Measurements from ENCODE around the gene ACSBG1.

The ACSBG1 gene, protein sequence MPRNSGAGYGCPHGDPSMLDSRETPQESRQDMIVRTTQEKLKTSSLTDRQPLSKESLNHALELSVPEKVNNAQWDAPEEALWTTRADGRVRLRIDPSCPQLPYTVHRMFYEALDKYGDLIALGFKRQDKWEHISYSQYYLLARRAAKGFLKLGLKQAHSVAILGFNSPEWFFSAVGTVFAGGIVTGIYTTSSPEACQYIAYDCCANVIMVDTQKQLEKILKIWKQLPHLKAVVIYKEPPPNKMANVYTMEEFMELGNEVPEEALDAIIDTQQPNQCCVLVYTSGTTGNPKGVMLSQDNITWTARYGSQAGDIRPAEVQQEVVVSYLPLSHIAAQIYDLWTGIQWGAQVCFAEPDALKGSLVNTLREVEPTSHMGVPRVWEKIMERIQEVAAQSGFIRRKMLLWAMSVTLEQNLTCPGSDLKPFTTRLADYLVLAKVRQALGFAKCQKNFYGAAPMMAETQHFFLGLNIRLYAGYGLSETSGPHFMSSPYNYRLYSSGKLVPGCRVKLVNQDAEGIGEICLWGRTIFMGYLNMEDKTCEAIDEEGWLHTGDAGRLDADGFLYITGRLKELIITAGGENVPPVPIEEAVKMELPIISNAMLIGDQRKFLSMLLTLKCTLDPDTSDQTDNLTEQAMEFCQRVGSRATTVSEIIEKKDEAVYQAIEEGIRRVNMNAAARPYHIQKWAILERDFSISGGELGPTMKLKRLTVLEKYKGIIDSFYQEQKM

DNA sequence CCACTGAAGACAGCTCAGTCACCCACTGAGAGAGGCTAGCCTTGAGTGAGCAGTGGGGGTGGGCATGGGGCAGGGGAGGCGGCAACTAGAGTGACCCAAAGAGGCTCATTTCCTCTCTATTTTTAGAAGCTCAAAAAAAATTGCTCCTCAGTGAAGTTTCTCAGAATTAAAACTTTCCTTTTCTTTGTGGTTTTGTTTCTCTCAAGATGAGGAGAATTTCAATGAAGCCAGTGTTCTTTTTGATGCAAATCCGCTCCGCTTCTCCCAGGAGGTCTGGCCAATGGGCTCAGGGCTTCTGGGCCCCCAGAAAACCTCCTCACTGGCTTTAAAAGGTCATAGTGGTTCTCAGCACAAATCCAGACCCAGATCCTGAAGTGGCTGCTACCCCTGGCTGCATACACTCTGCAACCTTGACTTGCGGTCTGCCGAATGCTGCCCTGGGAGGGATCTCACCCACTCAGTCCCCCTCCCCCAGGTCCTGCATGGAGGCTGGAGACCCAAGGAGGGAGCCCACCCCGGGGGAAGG is at the start of gene ACSBG1:
TSS of gene ACSBG1 (minus strand) at position 51 of the 526 bp plus-strand sequence. CDS start 64 bp downstream, outside the sequence.
- DNase-seq = no peak

DNA sequence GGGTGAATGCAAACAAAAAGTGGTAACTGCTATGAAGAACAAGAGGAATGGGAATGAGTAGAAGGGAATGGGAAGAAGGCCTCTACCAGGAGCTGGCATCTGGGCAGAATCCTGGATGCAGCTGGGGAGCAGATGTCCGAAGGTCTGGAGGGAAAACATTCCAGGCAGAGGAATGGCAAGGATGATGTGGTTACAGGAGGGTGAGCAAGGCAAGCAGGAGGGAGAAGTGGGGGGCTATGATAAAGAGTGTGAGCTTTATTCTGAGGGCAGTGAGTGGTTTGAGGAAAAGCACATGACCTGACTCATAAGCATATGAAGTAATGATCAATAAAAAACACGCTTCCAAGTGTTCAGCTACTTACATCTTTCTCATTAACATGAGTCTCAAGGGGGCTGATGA is 48.0 kb upstream of the ACSBG1 start:
- DNase-seq = no peak

GRCh38 chr15:78280319-78281072 is 46.1 kb upstream of the ACSBG1 start:
- DNase-seq = no peak

GRCh38 chr15:78276064-78276943 is 41.9 kb upstream of the ACSBG1 start:
- no peak for DNase-seq

DNA sequence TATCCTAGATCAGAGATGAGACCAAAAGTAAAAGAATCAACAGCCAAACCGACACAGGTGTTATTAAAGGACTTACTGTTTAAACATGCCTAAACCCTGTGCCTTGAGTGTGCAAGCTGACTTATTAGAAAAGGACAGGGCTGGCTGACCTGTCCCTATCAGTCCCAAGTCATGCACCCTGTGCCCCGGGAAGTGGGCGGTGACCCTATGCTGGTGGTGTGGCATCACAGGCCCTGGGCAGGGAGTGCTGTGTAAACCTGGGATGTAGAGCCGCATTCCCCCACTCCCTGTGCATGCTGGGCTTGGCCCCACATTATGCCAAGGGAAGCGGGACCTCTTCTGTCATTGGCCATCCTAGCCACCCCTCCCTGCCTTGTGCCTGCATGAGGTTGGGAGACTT is 40.6 kb upstream of the ACSBG1 start:
- no peak for DNase-seq

- DNase-seq = no peak
Observed at GRCh38 chr15:78272776-78273175, 38.4 kb upstream of the ACSBG1 start.

DNA sequence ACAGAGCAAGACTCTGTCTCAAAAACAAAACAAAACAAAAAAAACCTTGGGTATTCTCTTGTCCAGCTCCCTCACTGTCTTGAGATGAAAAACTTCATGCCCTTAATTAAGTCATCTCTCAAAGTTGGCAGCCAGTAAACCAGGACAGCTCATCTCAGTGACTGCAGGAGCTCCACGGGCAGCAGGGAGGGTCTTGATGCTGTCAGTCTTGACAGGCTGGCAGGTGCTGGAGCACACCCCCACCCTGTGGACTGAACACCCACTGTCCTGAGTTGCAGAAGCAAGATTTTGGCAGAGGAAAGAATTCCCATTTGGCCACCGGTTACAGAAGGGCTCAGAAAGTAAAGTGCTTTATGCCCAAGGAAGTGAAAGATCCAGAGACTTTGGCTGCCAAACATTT is 38.0 kb upstream of the ACSBG1 start:
- DNase-seq = no peak

DNA sequence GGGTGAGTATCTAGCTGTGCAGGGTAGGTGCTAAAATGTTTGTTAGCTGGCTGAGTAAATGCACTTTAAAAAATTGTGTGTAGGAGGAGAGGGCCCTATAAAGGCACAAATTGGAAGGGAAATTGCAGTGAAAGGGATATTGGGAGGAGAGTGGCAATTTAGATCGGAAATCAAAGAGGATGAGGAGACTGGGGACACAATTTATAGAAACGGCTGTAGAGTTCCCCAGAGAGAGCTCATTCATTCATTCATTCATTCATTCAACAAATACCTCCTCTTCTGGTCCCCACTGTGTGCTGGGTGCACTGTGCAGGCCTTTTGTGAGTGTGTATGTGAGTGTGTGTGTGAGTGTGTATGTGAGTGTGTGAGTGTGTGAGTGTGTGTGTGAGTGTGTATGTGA is 32.4 kb upstream of the ACSBG1 start:
- no peak for DNase-seq

DNA sequence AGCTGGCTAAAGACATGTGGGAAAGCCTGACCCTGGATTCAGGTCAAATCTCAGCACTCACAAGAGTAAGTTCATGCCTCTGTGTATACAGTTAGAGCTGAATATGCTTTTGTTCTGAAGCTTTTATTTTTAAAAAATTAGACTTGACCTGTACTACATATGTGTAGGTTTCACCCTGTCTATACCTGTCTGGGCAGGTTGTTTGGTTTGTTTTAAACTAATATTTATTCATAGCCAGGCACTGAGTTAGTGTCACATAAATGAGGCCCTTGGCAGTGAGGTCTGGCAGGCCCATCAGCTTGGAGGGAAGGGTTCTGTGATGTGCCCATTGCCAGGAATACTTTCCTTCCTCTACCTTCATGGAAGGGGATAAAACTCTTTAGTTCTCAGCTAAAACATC is 31.9 kb upstream of the ACSBG1 start:
- no peak for DNase-seq

DNA sequence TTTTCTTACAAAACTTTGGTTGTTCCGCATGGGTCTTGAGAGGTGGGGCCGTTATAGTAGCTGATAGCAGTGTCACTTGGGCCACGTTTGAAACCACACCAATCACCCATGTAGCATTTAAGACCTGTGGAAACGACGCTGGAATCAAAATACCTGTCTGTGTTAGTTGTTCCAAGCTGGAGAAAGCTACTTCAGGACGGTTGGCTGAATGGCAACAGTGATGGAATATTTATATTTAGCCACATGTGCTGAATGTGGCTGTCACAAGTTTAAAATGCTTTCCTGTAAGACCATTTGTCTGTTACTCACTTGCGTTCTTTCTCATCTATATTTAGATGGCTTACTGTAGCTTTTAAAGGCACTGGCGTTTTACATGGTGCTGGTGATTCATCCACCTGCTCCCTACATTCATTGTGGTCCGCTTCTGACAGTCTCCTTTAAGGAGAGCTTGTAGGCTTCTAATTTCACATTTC is 31.4 kb upstream of the ACSBG1 start:
- no peak for DNase-seq

GRCh38 chr15:78265137-78265460 is 30.7 kb upstream of the ACSBG1 start:
- no peak for DNase-seq

GRCh38 chr15:78264304-78265136 is 30.2 kb upstream of the ACSBG1 start, which contains the start of gene DNAJA4:
Gene DNAJA4, plus strand, starts transcription at chr15:78264562. Its CDS starts 202 bp downstream, at chr15:78264764.
- DNase-seq = peak; percentile 33

- no peak for DNase-seq
Observed at GRCh38 chr15:78263907-78264303, 29.5 kb upstream of the ACSBG1 start.

DNA sequence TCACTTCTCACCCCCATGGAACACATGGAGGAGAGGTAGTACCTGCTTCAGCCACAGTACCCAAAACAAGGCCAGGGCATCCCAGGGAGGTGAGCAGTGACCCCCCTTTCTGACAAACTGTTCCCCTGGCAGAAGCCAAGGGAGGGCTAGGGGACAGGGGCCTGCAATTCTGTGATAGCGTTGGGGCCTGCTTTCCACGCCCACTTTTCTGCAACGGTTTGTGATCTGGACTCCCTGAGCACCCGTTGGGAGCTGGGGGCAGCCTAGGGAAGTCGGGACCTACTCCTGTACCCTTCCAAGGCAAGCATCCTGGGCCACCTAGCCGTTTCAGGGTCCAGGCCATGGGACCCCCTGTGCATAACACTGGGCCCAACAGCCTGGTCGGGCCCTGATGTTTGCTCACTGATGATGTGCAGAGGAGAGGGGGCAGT is 29.0 kb upstream of the ACSBG1 start:
- no peak for DNase-seq

DNA sequence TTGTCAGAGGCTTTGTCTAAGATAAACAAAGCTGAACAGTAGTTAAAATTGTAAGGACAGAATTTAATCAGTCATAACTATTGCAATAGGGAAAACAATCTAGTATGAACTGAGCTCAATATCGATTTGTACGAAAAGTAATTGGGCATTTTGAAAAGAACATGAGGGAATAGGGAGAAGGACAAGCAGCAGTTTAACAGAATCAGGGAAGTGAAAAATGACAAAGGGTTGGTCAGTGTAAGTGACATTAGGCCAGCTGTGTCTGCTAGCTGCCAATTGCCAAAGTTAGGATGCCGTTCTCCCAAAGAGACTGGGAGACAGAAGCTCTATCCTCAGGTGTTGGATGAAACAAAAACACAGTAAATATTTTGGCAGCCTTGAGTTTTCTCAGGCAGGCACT is 26.7 kb upstream of the ACSBG1 start:
- DNase-seq = no peak

DNA sequence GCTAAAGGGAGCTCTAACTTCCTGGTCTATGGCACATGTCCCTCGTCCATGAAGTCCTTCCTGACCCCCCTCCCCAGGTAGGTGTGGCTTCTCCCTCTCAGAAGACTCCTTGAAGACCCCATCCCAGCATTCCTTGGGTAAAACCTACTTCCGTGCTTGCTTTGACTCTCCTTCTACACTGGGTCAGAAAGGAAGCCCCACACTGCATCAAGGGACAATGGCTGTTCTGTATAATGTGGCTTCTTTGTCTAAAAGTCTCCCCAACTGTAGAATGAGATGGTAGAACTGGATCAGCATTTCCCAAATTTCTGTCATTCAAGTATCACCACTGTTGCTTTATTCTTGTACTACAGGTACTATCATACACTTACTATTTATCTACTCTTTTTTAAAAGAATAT is 26.1 kb upstream of the ACSBG1 start:
- DNase-seq = no peak

GRCh38 chr15:78259232-78259631 is 24.9 kb upstream of the ACSBG1 start:
- DNase-seq = no peak

DNA sequence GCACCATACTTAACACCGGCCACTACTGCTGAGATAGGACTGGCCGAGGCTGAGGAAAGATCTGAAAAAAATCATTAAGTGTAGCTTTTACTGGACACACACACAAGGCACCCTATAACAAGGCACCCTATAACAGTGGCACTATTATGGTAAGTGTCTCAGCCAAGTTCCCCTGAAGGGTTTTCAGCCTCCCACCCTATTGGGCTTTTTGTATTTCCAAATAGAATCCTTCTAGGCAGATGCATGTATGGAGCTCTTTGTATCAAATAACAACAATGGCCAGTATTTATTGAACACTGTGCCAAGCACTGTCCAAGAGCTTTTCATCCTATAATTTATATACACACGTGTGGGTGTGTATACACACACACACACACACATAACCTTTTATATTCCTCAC is 23.3 kb upstream of the ACSBG1 start:
- DNase-seq = no peak

DNA sequence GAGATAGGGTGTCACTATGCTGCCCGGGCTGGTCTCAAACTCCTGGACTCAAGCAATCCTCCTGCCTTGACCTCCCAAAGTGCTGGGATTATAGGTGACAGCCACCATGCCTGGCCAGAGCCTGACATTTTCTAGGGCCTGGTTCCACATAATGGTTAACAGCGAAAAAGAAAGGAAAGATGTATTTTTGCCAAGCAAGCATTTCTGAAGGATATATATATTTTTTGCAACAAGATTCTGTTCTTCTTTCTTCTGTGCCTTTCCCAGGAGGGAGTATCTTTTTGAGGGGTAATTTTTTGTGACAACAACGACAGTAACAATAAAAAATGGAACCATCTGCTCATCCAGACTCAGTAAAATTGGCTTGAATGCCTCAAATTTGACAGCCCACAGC is 21.7 kb upstream of the ACSBG1 start:
- DNase-seq = no peak

DNA sequence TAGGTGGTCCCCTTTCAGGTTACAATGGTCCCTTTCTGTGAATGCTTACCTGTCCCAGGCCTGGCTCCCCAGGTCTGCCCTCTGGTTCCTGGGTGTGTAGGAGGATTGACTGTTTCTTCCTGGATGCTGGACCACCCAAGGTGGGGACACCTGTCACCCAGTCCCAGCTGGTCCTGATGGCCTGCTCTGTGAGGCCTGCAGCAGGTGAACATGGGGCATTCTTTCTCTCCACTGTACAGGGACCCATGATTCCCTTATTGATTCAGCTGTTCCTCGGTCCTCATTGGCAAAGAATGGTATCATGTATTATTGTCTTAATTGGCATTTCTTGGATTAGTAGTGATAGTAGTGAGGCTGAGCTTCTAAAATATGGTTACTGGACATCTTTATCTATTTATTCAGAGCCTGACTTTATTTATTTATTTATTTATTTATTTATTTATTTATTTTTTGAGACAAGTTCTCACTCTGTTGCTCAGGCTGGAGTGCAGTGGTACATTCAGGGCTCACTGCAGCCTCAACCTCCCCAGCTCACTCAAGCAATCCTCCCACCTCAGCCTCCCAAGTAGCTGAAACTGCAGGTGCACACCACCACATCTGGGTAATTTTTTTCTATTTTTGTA is 21.2 kb upstream of the ACSBG1 start:
- no peak for DNase-seq

- DNase-seq = no peak
Observed at GRCh38 chr15:78251136-78251535, 16.8 kb upstream of the ACSBG1 start.
